Epidermal melanocyte (primary cell): Measurements from ENCODE around the gene ACSS1.

Experiments
- DNase-seq: peaks from one replicate; pipeline ENCODE4 v3.0.0; 2011; ENCODE audit warnings: low spot score; ENCODE audit not compliant: insufficient read length

ACSS1 gene

GRCh38 chr20:25046736-25047666 is 10.9 kb downstream of the ACSS1 start:
- no peak for DNase-seq

- no peak for DNase-seq
Measured at GRCh38 chr20:25046181-25046641, 11.7 kb downstream of the ACSS1 start.

DNA sequence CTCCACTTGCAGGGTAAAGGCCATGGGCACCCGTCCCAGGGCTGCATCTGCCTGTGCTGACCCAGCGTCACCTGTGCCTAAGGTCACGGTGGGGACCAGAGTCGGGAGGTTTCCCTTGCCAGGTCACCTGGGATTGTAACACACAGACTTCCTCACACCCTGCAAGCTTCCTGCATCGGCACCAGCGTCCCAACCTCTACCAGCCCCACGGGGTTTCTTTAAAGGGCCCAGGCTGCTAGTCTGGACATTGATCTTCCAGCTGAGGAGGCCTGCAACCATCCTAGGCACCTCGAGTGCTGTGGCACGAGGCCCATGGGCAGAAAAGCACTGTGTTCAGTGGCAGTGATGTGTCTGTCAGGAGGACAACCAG is 12.6 kb downstream of the ACSS1 start:
- peak; percentile 11 for DNase-seq

- DNase-seq, result no peak
Measured at GRCh38 chr20:25044660-25045342, 13.1 kb downstream of the ACSS1 start.

DNA sequence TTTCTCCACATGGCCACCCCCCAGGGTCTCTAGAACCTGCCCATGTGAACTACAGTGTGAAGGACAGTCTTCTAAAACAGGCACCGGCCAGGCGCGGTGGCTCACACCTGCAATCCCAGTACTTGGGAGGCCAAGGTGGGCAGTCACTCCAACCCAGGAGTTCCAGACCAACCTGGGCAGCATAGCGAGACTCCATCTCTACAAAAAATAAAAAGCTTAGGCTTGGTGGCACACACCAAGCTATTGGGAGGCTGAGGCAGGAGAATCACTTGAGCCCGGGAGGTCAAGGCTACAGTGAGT is 13.7 kb downstream of the ACSS1 start:
- no peak for DNase-seq

- DNase-seq, result peak; percentile 1
Measured at GRCh38 chr20:25043499-25044260, 14.3 kb downstream of the ACSS1 start.

DNA sequence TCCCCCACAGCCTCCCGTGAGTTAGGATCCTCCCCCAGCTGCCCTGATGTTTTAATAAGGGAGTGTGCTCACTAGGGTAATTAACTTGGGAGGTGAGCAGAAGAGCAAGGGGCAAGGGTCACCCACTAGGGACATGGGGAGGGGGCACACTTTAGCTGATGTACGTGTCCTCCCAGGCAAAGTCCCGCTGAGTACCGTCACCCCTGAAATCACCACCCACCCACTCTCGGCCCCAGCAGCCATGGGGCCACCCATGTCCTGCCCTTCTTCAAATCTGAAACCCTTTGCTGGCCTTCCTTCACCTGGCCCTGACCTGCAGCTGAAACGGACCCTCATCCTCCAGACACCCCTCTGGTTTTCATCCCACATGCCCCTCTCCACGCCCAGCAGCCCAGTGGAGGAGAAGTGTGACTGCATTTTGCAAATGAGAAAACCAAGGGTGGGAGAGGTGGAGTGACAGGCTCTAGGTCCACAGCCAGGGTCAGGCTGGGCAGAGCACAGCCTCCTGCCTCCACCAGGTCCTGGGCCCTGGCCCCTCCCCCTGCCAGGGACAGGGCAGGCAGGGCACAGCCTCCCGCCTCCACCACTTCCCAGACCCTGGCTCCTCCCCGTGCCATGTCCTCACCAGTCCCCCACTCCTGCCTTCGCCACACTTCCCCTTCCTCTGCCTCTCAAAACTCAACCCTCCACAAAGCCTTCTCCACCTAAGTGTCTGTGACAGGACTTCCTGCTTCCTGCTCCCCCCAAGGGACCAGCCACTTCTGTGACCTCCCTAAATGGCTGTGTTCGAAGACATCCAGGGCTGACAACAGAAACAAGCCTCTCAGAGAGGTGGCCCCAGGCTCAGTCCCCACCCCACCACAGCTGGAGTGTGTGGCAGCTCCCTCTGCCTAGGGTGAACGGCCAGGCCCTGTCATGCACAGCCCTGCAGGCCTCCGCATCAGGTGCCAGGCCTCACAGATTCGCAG is 15.1 kb downstream of the ACSS1 start:
- DNase-seq, result peak; percentile 7

DNA sequence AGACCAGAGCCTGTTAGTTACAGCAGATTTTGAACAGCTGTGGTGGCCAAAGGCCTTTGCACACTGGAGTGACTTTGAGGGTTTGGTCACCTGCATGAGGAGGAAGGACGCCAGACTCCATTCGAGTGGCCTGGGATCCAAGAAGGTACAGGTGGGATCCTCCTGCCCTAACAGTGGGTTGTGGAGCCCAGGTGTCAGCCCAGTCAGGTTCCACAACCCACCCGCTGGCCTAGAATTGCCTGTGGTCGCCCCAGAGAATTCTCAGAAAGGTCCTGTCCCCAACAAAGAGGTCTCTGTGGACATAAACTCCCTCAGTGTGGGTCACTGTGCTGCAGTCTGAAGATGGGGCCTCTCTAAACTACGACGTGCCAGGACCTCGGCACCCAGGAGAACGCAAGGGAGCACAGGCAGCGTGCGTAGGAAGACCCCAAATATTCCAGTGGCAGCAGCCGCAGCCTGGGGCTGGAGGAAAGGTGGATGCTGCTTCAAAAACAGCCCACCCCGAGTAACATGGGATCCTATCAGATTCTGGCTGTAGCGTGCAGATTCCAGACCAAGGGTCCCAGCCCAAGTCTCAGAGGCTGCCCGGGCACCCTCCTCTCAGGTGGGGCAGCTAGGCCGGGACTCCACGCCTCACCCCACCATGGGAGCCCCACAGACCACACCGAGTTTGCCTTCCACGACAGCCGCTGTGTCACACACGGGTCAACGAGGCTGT is 16.0 kb downstream of the ACSS1 start:
- DNase-seq, result peak; percentile 9

DNA sequence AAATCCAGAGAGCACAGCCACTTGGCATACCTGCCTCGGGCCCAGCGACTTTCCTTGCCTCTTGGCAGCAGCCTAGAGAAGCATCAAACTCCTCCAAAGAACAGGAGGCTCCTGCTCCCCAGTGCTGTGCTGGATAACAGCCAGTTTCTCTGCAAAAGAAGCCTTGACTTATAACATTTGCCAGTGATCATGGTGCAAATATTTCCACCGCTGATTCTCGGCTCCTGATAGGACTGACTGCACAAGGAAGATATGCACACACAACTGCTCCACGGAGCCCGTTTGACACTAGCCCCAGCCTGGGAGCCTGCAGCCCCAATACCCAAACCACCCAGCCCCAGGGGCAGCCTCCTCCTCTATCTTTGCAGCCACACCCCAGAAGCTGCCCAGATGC is 17.5 kb downstream of the ACSS1 start:
- no peak for DNase-seq

DNA sequence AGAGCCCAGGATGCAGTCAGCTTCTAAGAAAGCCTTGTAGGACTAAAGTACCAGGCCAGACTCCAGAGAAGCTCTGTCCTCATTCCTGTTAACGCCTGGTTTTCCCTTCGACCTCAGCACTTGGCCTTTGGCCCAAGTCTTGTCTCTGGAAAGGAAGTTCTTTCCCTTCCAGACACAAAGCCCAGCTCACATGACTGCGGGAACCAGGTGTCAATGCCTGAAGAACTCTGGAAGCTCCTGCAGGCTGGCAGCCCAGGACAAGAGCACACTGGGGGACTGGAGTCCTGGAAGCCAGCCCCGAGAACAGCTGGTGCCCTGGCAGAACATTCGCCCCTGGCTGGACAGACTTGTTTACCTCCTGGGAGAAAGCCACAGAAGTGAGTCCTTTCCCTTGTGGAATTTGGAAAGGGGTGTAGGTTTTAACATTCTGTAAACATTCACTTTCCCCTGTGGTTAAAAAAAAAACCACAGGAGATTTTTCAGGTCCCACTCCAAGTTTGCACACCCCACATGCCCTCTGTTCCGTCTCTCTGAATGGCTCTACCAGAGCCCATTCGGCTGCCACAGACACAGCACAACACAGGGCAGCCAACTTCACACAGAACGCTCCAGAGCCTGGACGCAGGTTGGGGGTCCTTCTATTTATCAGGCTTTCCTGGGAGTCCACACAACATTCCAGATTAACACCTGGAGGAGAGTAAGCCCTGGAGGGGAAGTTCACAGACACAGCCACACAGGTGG is 18.1 kb downstream of the ACSS1 start:
- DNase-seq, result peak; percentile 16

- peak; percentile 7 for DNase-seq
Measured at GRCh38 chr20:25038591-25039015, 19.3 kb downstream of the ACSS1 start.

DNA sequence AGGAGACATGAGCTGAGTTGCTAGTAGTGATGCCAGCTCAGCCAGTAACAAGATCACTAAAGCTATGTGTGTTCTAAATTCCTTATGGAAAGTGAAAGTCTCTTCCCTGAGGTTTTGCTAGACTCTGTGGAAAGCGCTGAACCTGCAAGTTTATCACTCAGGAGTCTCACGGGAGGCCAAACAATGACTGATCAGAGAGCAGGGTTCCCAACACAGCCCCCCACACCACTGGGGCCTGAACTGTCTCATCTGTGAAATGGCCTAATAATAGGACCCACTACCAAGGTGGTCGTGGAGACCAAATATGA is 19.9 kb downstream of the ACSS1 start:
- DNase-seq, result peak; percentile 13

DNA sequence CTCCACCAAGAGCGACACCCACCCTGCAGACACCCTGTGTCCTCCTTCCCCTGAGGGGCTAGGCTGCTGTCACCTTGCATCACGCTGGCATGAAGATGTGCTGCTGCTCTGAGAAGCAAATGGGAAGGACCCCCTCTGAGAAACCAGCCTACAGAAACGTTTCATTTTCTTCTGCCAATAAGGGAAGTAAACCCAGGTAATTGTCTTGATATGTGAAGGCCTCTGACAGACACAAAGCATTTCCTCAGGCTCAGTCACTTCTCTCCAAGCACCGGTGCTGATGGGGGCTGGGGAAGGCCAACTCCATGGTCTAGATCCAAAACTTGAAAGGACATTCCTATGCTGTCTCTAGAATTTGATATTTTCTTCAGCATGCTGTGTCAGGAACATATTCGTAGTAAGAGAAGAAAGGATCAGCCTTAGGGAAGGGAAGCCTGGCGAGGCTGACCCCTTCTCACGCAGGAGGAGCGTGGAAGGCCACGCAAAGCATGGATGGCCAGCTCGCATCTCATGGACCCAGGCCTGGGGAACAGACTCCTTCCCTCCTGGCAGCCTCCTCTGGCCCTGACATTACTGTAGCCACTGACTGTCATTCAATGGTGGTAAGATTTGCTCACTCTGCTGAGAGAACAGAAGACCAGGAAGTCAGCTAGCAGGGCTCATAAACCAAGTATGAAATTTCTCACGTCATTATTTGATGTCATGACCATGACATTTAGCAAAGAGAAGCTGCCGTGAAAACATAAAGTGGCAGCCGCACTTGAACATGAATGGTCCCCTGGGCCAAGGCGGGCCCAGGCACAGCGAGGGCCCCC is 20.4 kb downstream of the ACSS1 start:
- DNase-seq, result no peak

- DNase-seq, result no peak
Measured at GRCh38 chr20:25036331-25036936, 21.5 kb downstream of the ACSS1 start.

DNA sequence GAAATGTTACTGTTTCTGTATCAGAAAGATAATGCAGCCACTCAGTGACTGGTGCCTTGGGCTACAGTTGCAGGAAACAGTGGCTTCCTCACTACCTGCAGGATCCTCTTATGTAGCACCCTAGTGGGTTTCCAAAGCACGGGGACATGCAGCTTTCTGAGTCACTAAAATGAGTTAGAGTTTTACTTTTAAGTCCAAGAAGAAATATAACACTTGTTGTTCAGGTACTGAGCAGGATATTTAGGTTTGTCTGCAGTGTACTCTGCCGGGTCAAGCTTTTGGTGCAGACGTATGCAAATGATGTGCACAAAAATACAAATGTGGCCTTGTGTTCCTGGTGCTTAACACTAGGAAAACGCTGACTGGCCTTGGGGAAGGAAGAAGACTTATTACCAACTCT is 22.0 kb downstream of the ACSS1 start:
- no peak for DNase-seq

DNA sequence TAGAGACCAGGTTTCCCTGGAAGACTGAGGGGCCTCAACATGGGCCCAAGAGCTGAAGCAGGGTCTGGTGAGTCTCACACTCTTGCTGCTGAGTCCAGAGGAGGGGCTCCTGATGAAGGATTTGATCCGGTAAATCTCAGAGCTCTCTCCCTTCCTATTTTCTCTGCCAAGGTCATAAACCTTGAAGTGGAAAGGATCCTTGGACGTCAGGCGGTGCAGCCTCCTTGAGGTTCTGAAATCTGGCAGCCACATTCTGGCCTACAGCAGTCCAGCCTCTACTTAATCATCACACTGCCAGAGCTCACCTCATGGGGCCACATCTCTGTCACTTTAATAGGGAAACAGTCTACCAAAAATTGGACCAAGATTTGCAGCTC is 24.0 kb downstream of the ACSS1 start:
- DNase-seq, result no peak

- DNase-seq, result no peak
Measured at GRCh38 chr20:25033265-25033923, 24.5 kb downstream of the ACSS1 start.
